ENCODE results near the gene DNER.

Gene DNER

GRCh38 chr2:229666811-229667210 lies 47.5 kb downstream of the DNER start:
- Histone ChIP-seq H4K20me1 (ENCODE audit: insufficient read depth, low read length) (no peaks in the 10 kb centered on the region), H3K4me3 (ENCODE audit: low read length) (no peak overlapping the region), H3K4me2 (ENCODE audit: low read length) (no peak overlapping the region), H3K9me3 (ENCODE audit: insufficient read depth, low read length) (no peaks in the 10 kb centered on the region), H3K9ac (ENCODE audit: low read length) (no peak overlapping the region), H3K36me3 (replicated peaks; ENCODE audit: low read depth, low read length) (no peaks in the 10 kb centered on the region), H3K79me2 (ENCODE audit: low read length) (no peaks in the 10 kb centered on the region), H3K27ac (ENCODE audit: low read length) (no peak overlapping the region), H2AFZ (ENCODE audit: low read depth, low read length) (no peak overlapping the region), H3K4me1 (ENCODE audit: low read length) (no peaks in the 10 kb centered on the region), H3K27me3 (ENCODE audit: low read depth, low read length) (0 out of 2 replicates have a peak, but pooled peaks cover 5% of the 10 kb centered on the region)
- TF ChIP-seq CTCF (IDR thresholded peaks at IDR 0.05; ENCODE audit: low read depth, low read length), result no peak
- no peak for TF ChIP-seq EZH2phosphoT487 (IDR thresholded peaks at IDR 0.05; ENCODE audit: low read depth)

- H2AFZ ChIP-seq (ENCODE audit: low read depth, low read length), result no peak overlapping the region
- H3K4me1 ChIP-seq (ENCODE audit: low read length), result peaks cover 5% of the 10 kb centered on the region
- no peak overlapping the region for H3K9ac ChIP-seq (ENCODE audit: low read length)
- H3K27me3 ChIP-seq (ENCODE audit: low read depth, low read length), result no peaks in the 10 kb centered on the region
- no peaks in the 10 kb centered on the region for H3K79me2 ChIP-seq (ENCODE audit: low read length)
- no peaks in the 10 kb centered on the region for H3K36me3 ChIP-seq (replicated peaks; ENCODE audit: low read depth, low read length)
- H3K27ac ChIP-seq (ENCODE audit: low read length), result no peak overlapping the region
- no peak for TF ChIP-seq CTCF (IDR thresholded peaks at IDR 0.05; ENCODE audit: low read depth, low read length)
- TF ChIP-seq EZH2phosphoT487 (IDR thresholded peaks at IDR 0.05; ENCODE audit: low read depth), result no peak
- no peak overlapping the region for H3K4me2 ChIP-seq (ENCODE audit: low read length)
- no peak overlapping the region for H3K4me3 ChIP-seq (ENCODE audit: low read length)
- H4K20me1 ChIP-seq (ENCODE audit: insufficient read depth, low read length), result no peaks in the 10 kb centered on the region
- H3K9me3 ChIP-seq (ENCODE audit: insufficient read depth, low read length), result no peaks in the 10 kb centered on the region
Measured at GRCh38 chr2:229665158-229665557, 49.2 kb downstream of the DNER start.

GRCh38 chr2:229661478-229661877 lies 52.9 kb downstream of the DNER start:
- H3K9ac ChIP-seq (ENCODE audit: low read length), result no peak overlapping the region
- H3K4me3 ChIP-seq (ENCODE audit: low read length), result no peak overlapping the region
- no peak overlapping the region for H3K27ac ChIP-seq (ENCODE audit: low read length)
- no peaks in the 10 kb centered on the region for H3K9me3 ChIP-seq (ENCODE audit: insufficient read depth, low read length)
- TF ChIP-seq CTCF (IDR thresholded peaks at IDR 0.05; ENCODE audit: low read depth, low read length) (no peak), EZH2phosphoT487 (IDR thresholded peaks at IDR 0.05; ENCODE audit: low read depth) (no peak)
- peaks cover 5% of the 10 kb centered on the region for H3K4me1 ChIP-seq (ENCODE audit: low read length)
- no peaks in the 10 kb centered on the region for H3K27me3 ChIP-seq (ENCODE audit: low read depth, low read length)
- H3K36me3 ChIP-seq (replicated peaks; ENCODE audit: low read depth, low read length), result no peaks in the 10 kb centered on the region
- H4K20me1 ChIP-seq (ENCODE audit: insufficient read depth, low read length), result no peaks in the 10 kb centered on the region
- no peak overlapping the region for H3K4me2 ChIP-seq (ENCODE audit: low read length)
- H3K79me2 ChIP-seq (ENCODE audit: low read length), result no peaks in the 10 kb centered on the region
- no peak overlapping the region for H2AFZ ChIP-seq (ENCODE audit: low read depth, low read length)

- no peaks in the 10 kb centered on the region for H3K79me2 ChIP-seq (ENCODE audit: low read length)
- H3K4me3 ChIP-seq (ENCODE audit: low read length), result no peak overlapping the region
- H3K36me3 ChIP-seq (replicated peaks; ENCODE audit: low read depth, low read length), result no peaks in the 10 kb centered on the region
- no peaks in the 10 kb centered on the region for H3K9me3 ChIP-seq (ENCODE audit: insufficient read depth, low read length)
- H3K4me2 ChIP-seq (ENCODE audit: low read length), result no peak overlapping the region
- peaks cover 5% of the 10 kb centered on the region for H3K4me1 ChIP-seq (ENCODE audit: low read length)
- no peaks in the 10 kb centered on the region for H3K27me3 ChIP-seq (ENCODE audit: low read depth, low read length)
- H3K9ac ChIP-seq (ENCODE audit: low read length), result no peak overlapping the region
- TF ChIP-seq CTCF (IDR thresholded peaks at IDR 0.05; ENCODE audit: low read depth, low read length), result no peak
- TF ChIP-seq EZH2phosphoT487 (IDR thresholded peaks at IDR 0.05; ENCODE audit: low read depth), result no peak
- no peak overlapping the region for H2AFZ ChIP-seq (ENCODE audit: low read depth, low read length)
- H4K20me1 ChIP-seq (ENCODE audit: insufficient read depth, low read length), result no peaks in the 10 kb centered on the region
- no peak overlapping the region for H3K27ac ChIP-seq (ENCODE audit: low read length)
Measured at GRCh38 chr2:229660951-229661350, 53.4 kb downstream of the DNER start.

All from OCI-LY3 (cell line).